ENCODE data around the gene MPST. TPM values are rescaled to one million over a fixed set of nuclear protein-coding genes. Genes with fewer than 3 reads are reported as not detected.

Gene MPST
- total and polyA plus RNA-seq, 9 donors: 5.4 to 178 (median 91.6) TPM

DNA sequence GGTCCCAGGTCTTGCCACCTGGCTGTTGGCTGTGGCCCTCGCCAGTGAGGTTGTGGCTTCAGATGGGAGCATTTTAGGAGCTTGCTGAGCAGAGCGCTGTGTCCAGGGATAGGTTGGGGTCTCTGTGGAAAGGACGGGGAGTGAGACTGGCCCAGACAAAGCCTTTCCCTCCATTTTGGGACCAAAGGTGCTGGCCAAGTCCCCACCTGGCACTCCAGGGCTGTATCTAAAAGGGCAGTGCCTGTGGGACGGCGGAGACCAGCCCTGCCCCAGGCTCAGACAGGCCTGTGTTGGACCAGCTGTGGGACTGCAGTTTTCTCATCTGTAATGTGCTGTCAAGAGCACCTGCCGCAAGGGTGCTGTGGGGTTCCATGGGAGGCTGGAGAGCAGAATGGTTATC, 27.0 kb downstream of the MPST start:
- Histone ChIP-seq H3K4me3 (no peak overlapping the region), H3K27me3 (no peaks in the 10 kb centered on the region), H3K4me1 (ENCODE audit: insufficient read depth) (no peaks in the 10 kb centered on the region), H3K9me3 (no peaks in the 10 kb centered on the region), H3K27ac (no peak overlapping the region), H3K36me3 (no peaks in the 10 kb centered on the region)
- TF ChIP-seq POLR2A (IDR thresholded peaks at IDR 0.05) (no peak), EP300 (IDR thresholded peaks at IDR 0.05) (no peak), CTCF (IDR thresholded peaks at IDR 0.05) (no peak)
- DNase-seq: no peak
- intact Hi-C loops (cut with DNase I): loop anchor here in 1 of 4 donors (10.0 kb wide), 1 partner anchor 262 kb away; no protein-coding TSS in a partner anchor
- 86 to 92% (median 87%) methylated on average over 6 of the region's 6 CpGs for WGBS, 3 donors

DNA sequence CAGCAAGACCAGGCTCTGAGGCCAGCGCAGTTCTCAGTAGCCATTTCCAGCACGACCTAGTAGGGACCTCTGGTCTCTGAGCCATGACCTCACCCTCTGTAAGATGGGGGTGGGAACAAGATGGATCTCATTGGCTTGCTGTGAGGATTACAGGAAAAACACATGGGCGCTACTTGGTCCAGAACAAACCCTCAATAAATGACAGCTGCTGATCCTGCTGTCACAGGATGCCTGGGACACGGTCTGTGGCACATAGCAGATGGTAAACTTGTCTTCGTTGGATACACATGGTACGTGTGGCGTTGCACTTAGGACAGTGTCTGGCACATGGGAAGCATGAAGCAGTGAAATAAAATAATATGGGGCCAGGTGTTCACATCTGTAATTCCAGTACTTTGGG, 27.5 kb downstream of the MPST start:
- DNase-seq: no peak
- no peak for TF ChIP-seq CTCF (IDR thresholded peaks at IDR 0.05)
- TF ChIP-seq EP300 (IDR thresholded peaks at IDR 0.05): no peak
- TF ChIP-seq POLR2A (IDR thresholded peaks at IDR 0.05): no peak
- Histone ChIP-seq H3K9me3 (no peaks in the 10 kb centered on the region), H3K27ac (no peak overlapping the region), H3K4me3 (no peak overlapping the region), H3K27me3 (no peaks in the 10 kb centered on the region), H3K4me1 (ENCODE audit: insufficient read depth) (peaks cover under 1% of the 10 kb centered on the region), H3K36me3 (no peaks in the 10 kb centered on the region)
- 84 to 90% (median 88%) methylated on average over 7 of the region's 7 CpGs for WGBS, 3 donors
- intact Hi-C loops (cut with DNase I): loop anchor here in 1 of 4 donors (10.0 kb wide), 1 partner anchor 262 kb away; no protein-coding TSS in a partner anchor

DNA sequence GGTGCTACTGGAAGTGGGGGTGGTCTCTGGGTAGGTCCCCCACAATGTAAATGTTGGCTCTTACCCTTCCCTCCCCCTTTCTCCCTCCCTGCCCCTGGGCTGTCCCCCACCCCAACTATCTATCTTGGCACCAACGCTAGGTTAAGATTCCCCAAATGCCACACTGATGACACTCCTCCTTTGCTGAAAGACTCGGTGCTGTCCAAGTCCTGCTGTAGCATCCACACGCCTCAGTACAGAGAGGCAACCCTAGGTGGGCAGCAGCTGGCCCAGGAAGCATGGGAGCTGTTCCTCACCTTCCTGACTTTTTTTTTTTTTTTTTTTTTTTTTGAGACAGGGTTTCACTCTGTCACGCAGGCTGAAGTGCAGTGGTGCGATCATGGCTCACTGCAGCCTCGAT, 28.6 kb downstream of the MPST start:
- Histone ChIP-seq H3K4me1 (ENCODE audit: insufficient read depth) (peaks cover 5% of the 10 kb centered on the region), H3K36me3 (no peaks in the 10 kb centered on the region), H3K9me3 (no peaks in the 10 kb centered on the region), H3K4me3 (no peak overlapping the region), H3K27me3 (no peaks in the 10 kb centered on the region), H3K27ac (no peak overlapping the region)
- no peak for TF ChIP-seq CTCF (IDR thresholded peaks at IDR 0.05)
- no peak for TF ChIP-seq EP300 (IDR thresholded peaks at IDR 0.05)
- no peak for TF ChIP-seq POLR2A (IDR thresholded peaks at IDR 0.05)
- intact Hi-C loops (cut with DNase I): loop anchor here in 1 of 4 donors (10.0 kb wide), 1 partner anchor 263 kb away; no protein-coding TSS in a partner anchor
- no peak for DNase-seq
- 70 to 80% (median 80%) methylated on average over 6 of the region's 6 CpGs for WGBS, 3 donors

DNA sequence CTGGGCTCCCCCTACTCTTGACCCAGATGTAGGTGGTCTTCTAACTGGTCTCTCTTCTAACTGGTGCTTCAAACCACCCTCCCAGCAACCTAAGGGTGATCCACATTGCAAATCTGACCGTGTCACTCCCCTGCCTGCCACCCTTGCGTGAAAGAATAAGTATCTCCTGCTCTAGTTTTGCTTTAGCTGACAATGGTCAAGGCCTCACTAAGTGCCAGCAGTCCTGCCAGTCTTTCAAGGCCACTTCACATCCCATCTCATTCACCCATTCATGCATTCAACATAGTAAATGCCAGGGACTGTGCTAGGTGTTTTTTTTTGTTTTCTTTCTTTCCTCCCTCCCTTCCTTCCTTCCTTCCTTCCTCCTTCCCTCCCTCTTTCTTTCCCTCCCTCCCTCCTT, 29.7 kb downstream of the MPST start:
- TF ChIP-seq POLR2A (IDR thresholded peaks at IDR 0.05) (no peak), EP300 (IDR thresholded peaks at IDR 0.05) (no peak), CTCF (IDR thresholded peaks at IDR 0.05) (no peak)
- H3K4me1 ChIP-seq (ENCODE audit: insufficient read depth): peaks cover 5% of the 10 kb centered on the region
- H3K27me3 ChIP-seq: no peaks in the 10 kb centered on the region
- no peaks in the 10 kb centered on the region for H3K36me3 ChIP-seq
- no peaks in the 10 kb centered on the region for H3K9me3 ChIP-seq
- no peak overlapping the region for H3K4me3 ChIP-seq
- H3K27ac ChIP-seq: no peak overlapping the region
- intact Hi-C loops (cut with DNase I): loop anchor here in 1 of 4 donors (10.0 kb wide), 1 partner anchor 264 kb away; no protein-coding TSS in a partner anchor
- no peak for DNase-seq
- WGBS, 3 donors: 75 to 85% (median 80%) methylated on average over 2 of the region's 2 CpGs
